Smooth muscle cell of the brain vasculature (primary cell): Measurements from ENCODE around the gene RPS6KA4.
"Not testable (repeated sequence)": the region's sequence is repeated elsewhere in the genome, so short reads cannot be mapped to it uniquely, and the experiment has no call there.

ENCODE experiments used
- DNase-seq: peaks from one replicate; pipeline ENCODE4 v3.0.0-alpha.2; 2012; ENCODE audit warnings: low read depth, low spot score

Gene RPS6KA4

GRCh38 chr11:64358907-64359711, at the start of gene RPS6KA4:
Gene RPS6KA4, plus strand, starts transcription at chr11:64359162. Its CDS starts 74 bp downstream, at chr11:64359236.
- DNase-seq, result no peak

DNA sequence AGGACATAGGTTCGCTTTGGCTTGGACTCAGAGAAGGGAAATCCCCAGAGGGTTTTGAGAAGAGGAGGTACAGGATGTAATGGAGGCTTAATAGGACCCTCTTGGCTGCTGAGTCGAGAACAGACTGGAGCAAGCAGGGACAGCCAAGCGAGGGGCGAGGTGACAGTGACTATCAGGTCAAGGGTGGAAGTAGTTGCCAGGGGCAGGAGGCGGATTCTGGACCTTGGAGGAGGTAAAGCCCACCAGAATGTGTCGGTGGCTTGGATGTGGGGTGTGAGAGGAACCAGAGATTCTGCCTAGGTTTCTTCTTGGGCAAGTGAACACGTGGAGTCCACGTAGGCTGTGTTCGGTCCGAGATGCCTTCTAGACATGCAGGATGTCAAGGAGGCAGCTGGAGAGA, 46.0 kb upstream of the RPS6KA4 start:
- DNase-seq, result no peak

- DNase-seq, result no peak
These were observed 45.3 kb upstream of the RPS6KA4 start for GRCh38 chr11:64313491-64314145.

DNA sequence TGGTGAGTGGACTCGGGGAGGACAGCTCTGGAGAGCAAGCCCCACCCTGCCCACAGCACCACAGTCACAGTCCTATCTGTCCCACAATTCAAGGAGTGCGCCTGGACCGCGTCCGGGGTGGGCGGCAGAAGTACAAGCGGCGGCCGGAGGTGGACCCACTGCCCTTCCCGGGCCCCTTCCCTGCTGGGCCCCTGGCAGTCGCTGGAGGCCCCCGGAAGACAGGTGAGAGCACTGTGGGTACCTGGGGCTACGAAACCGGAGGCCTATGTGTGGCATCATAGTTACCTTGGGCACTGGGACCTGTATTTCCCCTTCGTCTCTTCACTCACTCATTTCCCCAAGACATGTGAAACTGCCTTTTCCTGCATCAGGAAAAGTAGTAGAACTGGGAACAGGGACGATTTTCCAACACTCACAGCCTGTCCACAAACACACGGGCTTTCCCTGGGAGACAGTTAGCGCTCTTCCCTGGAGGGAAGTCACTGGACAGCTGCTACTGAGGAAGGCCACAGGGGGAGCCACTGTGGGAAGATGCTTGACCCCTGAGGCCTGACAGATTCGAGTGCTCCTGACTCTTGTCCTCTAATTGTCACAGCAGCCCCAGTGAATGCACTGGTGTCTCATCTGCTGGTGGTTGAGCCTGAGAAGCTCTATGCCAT, 44.7 kb upstream of the RPS6KA4 start:
- no peak for DNase-seq

DNA sequence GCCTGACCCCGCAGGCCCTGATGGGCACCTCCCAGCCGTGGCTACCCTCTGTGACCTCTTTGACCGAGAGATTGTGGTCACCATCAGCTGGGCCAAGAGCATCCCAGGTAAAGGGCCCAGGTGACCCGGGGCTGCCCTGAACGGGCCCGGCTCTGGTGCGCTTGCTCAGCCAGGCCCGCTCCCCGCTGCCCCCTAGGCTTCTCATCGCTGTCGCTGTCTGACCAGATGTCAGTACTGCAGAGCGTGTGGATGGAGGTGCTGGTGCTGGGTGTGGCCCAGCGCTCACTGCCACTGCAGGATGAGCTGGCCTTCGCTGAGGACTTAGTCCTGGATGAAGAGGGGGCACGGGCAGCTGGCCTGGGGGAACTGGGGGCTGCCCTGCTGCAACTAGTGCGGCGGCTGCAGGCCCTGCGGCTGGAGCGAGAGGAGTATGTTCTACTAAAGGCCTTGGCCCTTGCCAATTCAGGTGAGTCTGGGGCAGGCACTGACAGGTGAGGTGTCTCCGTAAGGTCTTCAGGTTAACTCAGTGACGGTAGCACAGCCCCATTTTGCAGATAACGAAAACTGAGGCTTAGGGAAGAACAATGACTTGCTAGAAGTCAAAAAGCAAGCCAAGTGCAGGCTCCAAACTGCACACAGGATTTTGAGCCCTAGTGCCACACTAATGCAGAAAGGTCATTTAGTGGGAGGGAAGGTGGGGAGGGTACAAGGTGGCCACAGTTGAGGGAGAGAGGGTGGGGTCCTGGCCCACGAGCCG, 44.0 kb upstream of the RPS6KA4 start:
- DNase-seq, result no peak

DNA sequence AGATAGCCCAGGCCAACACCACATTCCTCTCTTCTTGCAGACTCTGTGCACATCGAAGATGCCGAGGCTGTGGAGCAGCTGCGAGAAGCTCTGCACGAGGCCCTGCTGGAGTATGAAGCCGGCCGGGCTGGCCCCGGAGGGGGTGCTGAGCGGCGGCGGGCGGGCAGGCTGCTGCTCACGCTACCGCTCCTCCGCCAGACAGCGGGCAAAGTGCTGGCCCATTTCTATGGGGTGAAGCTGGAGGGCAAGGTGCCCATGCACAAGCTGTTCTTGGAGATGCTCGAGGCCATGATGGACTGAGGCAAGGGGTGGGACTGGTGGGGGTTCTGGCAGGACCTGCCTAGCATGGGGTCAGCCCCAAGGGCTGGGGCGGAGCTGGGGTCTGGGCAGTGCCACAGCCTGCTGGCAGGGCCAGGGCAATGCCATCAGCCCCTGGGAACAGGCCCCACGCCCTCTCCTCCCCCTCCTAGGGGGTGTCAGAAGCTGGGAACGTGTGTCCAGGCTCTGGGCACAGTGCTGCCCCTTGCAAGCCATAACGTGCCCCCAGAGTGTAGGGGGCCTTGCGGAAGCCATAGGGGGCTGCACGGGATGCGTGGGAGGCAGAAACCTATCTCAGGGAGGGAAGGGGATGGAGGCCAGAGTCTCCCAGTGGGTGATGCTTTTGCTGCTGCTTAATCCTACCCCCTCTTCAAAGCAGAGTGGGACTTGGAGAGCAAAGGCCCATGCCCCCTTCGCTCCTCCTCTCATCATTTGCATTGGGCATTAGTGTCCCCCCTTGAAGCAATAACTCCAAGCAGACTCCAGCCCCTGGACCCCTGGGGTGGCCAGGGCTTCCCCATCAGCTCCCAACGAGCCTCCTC, 43.1 kb upstream of the RPS6KA4 start:
- not testable (repeated sequence) for DNase-seq

GRCh38 chr11:64316672-64317324, 42.2 kb upstream of the RPS6KA4 start:
- DNase-seq, result no peak

DNA sequence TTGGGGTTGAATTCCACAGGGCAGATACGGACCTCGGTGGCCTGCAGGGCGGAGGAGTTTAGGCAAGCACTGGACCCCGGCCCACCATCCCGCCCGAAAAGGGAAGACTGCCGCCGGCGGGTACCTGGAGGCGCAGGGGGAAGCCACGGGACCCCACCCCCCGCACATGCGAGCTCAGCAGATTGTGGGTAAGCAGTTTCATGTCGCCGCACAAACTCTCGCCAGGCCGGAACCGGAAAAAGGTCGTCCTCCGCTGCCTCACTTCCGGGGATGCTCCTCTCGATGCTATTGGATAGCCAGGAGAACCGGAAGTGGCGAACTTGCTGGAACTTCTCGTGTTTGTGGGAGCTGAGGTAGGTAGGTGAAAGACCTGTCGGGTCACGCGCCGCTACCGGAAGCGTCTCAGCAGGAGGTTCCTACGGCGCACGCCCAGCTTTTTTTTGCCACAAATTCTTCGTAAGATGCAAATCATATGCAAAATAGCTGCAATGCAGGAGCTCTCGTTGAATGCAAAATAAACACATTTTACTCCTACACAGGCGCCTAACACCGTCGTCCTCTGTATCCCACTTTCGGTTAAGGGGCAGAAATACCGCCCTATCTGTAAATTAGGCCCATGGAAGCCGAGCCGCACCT, 41.5 kb upstream of the RPS6KA4 start, which contains the start of gene TRMT112:
TRMT112 (minus strand) TSS at position 235 of the 636 bp plus-strand sequence; CDS start at position 202, 33 bp downstream.
- DNase-seq, result peak; percentile 80

DNA sequence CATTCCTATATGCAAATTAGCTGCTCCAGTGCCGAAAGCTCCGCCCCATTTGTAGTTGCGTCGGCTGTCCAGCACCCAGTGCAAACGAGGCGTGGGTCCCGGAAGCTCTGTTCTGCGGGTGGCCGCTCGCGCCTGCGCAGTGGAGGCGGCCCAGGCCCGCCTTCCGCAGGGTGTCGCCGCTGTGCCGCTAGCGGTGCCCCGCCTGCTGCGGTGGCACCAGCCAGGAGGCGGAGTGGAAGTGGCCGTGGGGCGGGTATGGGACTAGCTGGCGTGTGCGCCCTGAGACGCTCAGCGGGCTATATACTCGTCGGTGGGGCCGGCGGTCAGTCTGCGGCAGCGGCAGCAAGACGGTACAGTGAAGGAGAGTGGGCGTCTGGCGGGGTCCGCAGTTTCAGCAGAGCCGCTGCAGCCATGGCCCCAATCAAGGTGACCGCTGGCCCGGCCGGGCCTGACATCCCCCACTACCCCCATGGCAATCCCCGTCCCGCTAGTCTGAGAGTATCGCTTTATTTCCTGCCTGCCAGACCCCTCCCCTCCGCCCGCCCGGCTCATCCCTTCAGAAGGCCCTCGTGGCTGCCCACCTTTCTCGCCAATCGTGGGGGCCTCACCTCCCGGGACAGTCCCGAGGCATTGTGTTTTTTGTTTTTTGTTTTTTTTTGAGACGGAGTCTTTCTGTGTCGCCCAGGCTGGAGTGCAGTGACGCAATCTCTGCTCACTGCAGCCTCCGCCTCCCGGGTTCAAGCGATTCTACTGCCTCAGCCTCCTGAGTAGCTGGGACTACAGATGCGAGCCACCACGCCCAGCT, 40.8 kb upstream of the RPS6KA4 start, which contains the start of gene PRDX5:
PRDX5 (plus strand) TSS at position 161 of the 805 bp plus-strand sequence; CDS start at position 256, 95 bp downstream.
- DNase-seq, result no peak

DNA sequence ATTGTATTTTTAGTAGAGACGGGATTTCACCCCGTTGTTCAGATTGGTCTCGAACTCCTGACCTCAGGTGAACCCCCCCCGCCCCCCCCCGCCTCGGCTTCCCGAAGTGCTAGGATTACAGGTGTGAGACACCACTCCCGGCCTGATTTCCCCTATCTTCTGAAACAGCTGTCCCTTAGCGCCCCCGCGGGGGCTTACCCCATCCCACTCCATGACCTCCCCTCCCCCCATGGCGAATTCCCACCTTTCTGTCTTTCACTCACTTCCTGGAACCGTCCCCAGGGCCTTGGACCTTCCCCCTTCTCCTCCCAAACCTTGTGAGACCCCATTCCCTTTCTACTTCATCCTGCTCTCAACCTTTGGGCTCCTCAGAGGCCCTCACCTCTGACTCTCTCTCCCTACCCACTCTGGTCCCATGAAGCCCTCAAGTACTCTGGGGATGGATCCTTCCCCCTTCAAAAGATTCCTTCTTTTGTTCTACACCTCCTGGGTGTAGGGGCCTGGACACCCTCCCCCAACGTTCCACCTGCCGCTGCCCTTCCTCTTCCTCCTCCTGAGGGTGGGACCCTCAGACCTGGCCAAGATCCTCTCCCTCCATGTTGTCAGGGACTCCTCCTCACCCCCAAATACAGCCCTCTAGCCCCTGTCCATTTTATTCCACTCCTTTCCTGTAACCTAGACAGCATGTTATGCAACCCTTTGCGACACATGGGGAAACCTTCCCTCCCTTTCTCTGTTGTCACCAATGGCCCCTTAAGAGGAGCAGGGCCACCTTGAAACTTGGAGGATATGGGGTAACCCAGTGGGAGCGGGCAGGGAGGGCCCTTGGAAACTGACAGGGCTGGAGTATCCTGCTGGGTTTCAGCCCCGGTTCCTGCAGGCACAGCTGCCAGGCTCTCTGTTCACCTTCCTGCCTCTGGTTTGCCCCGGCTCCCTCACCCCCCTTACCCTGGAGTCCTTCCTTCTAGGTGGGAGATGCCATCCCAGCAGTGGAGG, 39.9 kb upstream of the RPS6KA4 start:
- no peak for DNase-seq

GRCh38 chr11:64320556-64320955, 38.4 kb upstream of the RPS6KA4 start:
- DNase-seq, result no peak

GRCh38 chr11:64321026-64321425, 37.9 kb upstream of the RPS6KA4 start:
- DNase-seq, result no peak

- DNase-seq, result no peak
These were observed 37.4 kb upstream of the RPS6KA4 start for GRCh38 chr11:64321533-64321932.

DNA sequence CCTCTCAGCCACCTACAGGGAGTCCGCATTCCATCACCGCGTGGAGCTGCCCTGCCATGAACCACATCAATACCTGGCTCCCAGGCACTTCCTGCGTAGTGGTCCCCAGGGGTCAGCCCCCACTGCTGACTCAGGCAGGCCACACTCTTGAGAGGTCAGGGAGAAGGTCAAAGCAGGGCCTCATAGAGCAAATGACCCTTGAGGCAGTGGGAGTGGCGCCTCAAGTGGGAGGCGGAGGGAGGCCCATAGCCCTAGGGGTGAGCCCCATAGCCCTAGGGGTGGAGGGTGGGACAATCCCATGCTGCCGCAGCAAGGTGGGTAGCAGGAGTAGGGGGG, 36.1 kb upstream of the RPS6KA4 start:
- no peak for DNase-seq

GRCh38 chr11:64323373-64323772, 35.6 kb upstream of the RPS6KA4 start:
- DNase-seq, result no peak

GRCh38 chr11:64323984-64324383, 35.0 kb upstream of the RPS6KA4 start:
- not testable (repeated sequence) for DNase-seq

GRCh38 chr11:64324692-64325469, 34.1 kb upstream of the RPS6KA4 start:
- DNase-seq, result no peak
